ENCODE results near the gene ADGRB3.
"Not testable (repeated sequence)": the region's sequence is repeated elsewhere in the genome, so short reads cannot be mapped to it uniquely, and the experiment has no call there.

Gene ADGRB3

GRCh38 chr6:68941345-68941744, 306.3 kb downstream of the ADGRB3 start:
- no peak for DNase-seq (ENCODE audit: low read depth in 2 of 2)

DNA sequence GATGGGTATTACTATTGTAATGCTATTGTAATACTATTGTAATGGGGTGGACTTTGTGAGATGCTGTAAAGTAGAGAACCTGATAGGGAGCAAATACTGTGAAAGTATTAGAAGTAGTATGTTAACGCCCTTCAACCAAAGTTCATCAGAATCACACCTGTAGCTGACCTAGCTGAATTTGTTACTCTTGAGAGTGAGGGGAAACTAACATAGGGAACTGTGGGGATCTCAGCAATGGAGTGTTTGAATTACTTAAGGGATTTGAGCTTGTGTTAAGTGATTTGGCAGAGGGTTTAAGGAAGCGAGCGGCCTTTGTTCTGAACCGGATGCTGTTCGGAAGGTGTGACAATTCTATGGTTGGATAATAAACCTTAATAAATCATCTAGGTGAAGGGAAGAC, 312.6 kb downstream of the ADGRB3 start:
- DNase-seq (ENCODE audit: low read depth in 2 of 2) = no peak

GRCh38 chr6:68951270-68951669, 316.2 kb downstream of the ADGRB3 start:
- DNase-seq (ENCODE audit: low read depth in 2 of 2) = no peak

GRCh38 chr6:68958327-68958726, 323.2 kb downstream of the ADGRB3 start:
- DNase-seq (ENCODE audit: low read depth in 2 of 2) = no peak

DNA sequence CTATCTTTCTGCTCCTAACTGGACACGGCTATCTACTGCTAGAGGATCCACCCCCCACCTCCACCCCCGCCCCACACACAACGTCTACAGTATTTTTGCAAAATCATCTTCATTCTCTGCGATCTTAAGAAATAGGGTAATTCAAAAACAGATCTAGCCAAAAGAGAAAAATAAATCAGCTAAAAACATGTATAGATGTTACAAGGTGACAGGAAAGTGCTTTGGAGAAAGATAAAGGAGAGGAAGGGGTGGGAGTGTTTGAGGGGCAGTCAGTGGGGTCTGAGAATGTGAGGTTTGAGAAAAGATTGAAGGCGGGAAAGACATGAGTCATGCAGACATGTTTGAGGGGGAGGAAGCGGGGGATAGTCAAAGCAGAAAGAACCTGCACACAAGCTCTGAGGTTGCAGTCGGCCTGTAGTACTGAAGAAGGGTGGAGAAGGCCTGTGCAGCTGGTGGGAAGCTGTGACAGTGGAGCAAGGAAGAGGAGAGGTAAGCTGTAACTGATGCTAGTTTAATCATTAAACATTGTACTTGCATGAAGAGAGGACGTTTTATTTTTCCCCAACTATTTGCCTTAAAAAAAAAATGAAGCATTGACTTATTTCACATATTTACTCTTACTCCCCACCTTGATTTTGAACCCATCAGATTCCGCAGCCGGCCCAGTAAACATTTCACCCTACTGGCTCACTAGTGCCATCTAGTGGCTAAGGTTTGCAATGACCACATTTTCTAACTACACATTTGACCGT, 332.6 kb downstream of the ADGRB3 start:
- DNase-seq (ENCODE audit: low read depth in 2 of 2) = peak; percentile 35 to 48

GRCh38 chr6:68968301-68968649, 333.2 kb downstream of the ADGRB3 start:
- no peak for DNase-seq (ENCODE audit: low read depth in 2 of 2)

- DNase-seq (ENCODE audit: low read depth in 2 of 2) = no peak
Observed at GRCh38 chr6:68973066-68973465, 338.0 kb downstream of the ADGRB3 start.

GRCh38 chr6:68975064-68975463, 340.0 kb downstream of the ADGRB3 start:
- DNase-seq (ENCODE audit: low read depth in 2 of 2) = no peak

- no peak for DNase-seq (ENCODE audit: low read depth in 2 of 2)
Observed at GRCh38 chr6:68975816-68976215, 340.7 kb downstream of the ADGRB3 start.

- no peak for DNase-seq (ENCODE audit: low read depth in 2 of 2)
Observed at GRCh38 chr6:68976260-68976659, 341.2 kb downstream of the ADGRB3 start.

DNA sequence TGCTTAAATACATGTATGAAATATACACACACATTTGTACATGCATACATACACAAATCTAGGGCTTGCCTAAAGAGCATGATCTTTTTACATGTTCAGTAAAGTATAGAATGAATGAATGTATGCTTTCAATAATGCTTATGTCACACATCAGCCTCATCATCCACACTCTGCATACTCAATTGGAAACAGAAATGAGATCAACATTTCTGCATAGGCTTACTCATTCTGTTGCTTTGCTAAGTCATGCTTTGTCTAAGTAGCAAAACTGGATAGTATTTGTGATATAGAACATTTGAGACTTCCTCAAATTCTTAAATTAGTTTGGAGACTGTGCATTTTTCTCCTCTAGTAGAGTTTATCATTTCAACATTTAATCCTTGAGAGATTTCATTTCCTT, 343.3 kb downstream of the ADGRB3 start:
- DNase-seq (ENCODE audit: low read depth in 2 of 2) = no peak

DNA sequence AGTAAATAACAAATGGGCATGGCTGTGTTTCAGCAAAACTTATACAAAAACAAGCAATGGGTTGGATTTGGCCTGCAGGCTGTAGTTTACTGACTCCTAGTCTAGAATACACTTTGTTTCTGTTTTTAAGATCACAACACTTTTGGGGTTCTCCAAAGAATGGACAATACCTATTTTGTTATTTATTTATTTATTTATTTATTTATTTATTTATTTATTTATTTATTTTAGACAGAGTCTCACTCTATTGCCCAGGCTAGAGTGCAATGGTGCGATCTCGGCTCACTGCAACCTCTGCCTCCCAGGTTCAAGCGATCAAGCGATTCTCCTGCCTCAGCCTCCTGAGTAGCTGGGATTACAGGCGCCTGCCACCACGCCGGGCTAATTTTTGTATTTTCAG, 346.6 kb downstream of the ADGRB3 start:
- not testable (repeated sequence) for DNase-seq (ENCODE audit: low read depth in 2 of 2)

DNA sequence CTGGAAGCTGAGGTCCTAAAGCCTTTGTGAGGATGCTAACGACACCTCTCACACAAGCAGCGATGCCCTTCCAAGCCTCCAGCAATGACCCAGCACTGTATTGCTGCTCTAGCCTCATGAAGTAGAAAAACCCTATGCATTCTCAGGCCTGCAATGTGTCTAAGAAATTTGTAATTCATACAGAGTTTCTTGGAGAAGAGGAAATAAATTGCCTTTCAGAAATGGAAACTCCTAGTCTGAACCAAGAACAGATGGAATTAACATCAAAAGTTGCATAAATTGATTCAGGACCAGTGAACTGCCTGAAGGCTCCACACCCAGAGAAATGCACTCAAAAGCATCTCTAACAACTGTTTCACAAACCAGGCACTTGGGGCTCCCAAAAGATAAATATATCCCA, 353.6 kb downstream of the ADGRB3 start:
- no peak for DNase-seq (ENCODE audit: low read depth in 2 of 2)

- no peak for DNase-seq (ENCODE audit: low read depth in 2 of 2)
Observed at GRCh38 chr6:68990317-68990716, 355.2 kb downstream of the ADGRB3 start.

DNA sequence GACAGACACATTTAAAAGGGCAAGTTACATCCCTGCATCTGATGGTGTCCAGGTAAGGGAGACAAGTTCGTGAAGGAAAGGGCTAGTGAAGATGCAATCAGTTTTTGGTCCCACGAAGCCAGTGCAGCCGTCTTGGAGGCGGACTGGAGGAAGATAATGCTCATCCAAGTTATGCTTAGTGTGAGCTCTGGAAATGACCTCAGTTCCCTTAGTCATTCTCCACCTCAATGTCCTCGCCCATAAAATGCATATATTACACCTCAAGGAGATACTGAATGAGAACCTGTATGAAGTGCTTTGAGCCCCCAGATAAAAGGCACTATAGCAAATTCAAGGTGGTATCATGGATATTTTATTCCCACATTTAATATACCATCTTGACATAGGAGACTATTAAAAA, 358.8 kb downstream of the ADGRB3 start:
- DNase-seq (ENCODE audit: low read depth in 2 of 2) = no peak

DNA sequence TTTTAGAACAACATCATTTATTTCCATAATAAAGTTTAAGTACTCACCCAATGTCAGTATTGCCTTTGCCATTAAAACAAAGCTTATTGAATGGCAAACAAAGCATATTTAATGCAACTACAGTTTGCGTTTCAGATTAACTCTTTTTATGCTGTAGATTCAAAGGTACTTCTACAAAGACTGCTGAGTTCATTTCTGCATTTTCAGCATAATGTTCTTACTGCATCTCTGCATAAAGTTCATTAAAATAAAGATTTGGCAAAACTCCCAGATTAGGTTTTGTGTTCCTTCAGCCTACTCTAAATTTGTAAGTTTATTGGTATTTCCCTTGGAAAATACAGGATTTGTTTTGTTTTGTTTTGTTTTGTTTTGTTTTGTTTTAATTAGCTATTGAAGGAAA, 359.4 kb downstream of the ADGRB3 start:
- DNase-seq (ENCODE audit: low read depth in 2 of 2) = no peak

DNA sequence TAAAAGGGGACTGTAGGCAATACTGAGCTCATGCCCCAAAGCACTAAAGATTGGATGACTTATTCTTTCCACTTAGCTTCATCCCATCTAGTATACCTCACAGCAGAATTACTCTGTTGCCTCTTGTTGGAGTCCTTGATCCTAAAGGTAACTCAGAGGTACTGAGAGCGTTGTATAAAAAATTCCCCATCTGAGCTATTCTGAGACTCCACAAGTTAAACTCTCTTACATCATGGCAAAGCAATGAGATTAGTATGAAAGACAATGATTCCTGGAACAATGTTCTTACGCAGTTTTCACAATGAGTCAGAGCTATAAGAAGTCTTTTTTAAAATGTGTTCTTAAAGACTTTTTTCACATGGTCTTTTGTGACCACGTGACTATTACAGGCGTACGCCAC, 370.1 kb downstream of the ADGRB3 start:
- no peak for DNase-seq (ENCODE audit: low read depth in 2 of 2)

GRCh38 chr6:69007781-69008180, 372.7 kb downstream of the ADGRB3 start:
- DNase-seq (ENCODE audit: low read depth in 2 of 2) = no peak

- no peak for DNase-seq (ENCODE audit: low read depth in 2 of 2)
Observed at GRCh38 chr6:69012211-69012610, 377.1 kb downstream of the ADGRB3 start.

DNA sequence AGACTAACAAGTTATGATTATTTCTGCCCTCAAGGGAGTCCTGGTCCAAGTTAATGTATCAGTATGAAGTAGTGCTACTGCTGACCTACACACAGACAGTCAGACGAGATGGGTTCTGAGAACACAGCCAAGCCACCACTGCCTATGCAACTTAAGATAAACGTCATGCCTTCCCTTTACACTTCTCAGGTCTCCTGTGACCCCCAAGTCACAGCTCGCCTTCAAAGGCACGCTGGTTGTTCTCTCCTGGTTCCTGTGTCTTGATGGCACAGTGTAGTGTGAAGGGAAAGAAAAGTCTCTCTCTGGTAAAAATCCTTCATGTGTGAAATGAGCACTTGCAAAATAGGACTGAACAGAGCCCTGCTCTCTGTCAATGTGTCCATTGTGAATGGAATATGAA, 377.8 kb downstream of the ADGRB3 start:
- DNase-seq (ENCODE audit: low read depth in 2 of 2) = no peak

DNA sequence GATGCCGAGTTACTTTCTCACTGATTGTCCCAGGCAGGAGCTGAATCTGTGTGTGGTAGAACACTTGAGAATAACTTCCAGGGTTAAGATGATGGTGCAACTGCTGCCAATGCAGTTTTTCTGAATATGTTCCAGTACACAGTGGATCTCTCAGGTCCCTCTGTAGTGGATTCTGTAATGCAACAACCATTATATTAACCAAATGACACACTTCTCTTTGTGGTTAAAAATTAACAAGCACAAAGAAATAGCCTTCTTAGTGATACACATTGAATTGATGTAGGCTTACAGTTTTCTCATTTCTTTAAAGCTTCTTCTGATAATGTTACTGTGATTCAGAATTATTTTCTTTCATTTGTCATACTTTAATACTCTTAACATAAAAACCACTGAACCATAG, 383.8 kb downstream of the ADGRB3 start:
- DNase-seq (ENCODE audit: low read depth in 2 of 2) = no peak

- DNase-seq (ENCODE audit: low read depth in 2 of 2) = no peak
Observed at GRCh38 chr6:69019832-69020231, 384.8 kb downstream of the ADGRB3 start.

DNA sequence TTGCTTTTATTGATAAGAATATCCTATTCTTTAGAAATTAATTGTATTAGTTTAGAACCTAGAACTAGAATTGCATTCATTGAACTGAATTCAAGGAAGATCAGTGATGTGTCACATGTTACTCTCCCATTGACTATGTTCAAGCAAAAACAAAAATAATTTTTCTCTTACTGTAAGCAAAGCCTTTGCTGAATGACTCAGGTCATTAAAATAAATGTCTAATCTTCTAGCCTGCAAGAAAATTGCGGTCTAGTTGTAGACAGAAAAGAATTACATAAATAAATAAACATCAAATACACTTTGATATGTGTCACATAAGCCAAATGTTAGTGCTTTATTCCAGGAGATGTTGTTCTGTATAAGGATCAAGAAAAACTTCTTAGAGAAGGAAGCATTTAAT, 387.9 kb downstream of the ADGRB3 start:
- no peak for DNase-seq (ENCODE audit: low read depth in 2 of 2)

DNA sequence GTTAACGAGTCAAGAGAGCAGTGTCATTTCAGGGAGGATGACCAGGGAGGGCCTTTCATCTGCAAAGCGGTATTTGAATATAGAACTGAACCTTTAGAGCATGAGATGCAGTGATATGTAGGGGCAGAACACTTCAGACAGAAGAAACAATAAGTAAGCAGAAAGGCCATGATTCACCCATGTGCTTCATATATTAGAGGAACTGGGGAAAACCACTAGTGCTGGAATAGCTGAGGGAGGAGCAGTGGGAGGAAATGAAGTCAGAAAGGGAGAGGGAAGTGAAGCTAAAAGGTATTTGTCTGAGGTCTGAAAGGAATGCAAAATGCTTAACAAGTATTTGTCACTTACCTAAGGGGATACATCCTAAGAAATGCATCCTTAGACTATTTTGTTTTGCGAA, 391.2 kb downstream of the ADGRB3 start:
- no peak for DNase-seq (ENCODE audit: low read depth in 2 of 2)

All from stimulated activated CD4-positive, alpha-beta T cell treated with anti-CD3 and anti-CD28 coated beads, Interleukin-4, amount 100 ng/mL, for 48 hours (primary cell).